SKM-1 treated with dmso at 0.1 percent for 144 hours (cell line): ENCODE results near the gene PAK3.

Source experiments
- DNase-seq: peaks from one replicate; lab custom pipeline; 2025; ENCODE audit not compliant: unreplicated experiment; lab: John Stamatoyannopoulos, UW

The PAK3 gene

DNA sequence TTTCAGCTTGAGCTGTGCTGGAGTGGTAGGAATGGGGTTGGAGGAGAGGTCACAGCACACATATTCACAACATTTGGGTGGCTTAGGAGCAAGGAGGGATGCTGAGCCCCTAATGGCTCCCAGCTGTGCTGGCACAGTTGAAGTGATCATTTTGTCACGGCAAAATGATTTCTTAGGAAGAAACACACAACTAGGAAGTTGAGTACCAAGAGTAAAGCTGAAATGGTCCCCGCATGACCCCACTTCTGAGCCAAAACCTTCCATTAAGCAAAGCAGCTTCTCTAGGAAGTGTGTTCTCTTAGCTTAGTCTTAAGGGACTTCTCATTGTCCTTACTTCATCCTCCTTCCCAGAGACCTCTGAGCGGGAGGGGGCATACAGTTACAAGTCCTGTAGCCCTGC is 161.7 kb downstream of the PAK3 start:
- DNase-seq = no peak

DNA sequence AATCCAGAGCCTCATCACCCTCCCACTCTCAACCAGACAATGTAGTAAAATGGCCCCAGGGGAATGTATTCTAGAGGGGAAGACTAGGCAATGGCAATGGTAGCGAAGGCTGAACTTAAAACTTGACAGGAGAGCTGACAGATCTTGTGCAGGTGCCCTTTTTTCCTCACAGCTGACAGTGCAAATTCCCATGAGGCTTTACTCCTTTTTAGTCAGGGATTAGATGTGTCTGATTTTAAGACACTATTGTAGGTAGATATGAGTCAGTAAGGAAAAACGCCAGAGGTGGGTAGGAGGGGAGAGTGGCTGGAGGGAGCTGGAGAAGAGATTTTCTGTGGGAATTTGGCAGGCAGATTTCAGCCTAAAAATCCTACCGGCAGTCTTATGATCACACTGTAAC is 163.6 kb downstream of the PAK3 start:
- no peak for DNase-seq

- no peak for DNase-seq
Observed at GRCh38 chrX:111260451-111260850, 164.5 kb downstream of the PAK3 start.

DNA sequence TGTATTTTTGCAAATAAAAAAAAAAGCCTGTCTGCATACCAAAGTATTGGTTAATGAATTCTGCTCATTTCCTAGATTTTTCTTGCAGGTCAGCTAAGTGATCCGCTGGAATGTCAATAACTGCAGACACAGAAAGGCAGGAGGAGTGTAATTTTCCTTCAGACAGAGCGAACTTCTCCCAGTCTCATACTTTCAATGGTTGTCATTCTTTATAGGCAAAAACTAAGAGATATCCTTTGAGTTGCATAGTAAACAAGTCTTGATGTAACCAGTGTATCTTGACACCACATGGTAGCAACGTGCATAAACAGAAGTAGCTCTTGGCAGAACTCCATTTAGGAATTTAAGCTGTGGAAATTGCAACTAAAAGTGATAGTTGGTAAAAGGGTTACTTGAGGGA is 166.1 kb downstream of the PAK3 start:
- no peak for DNase-seq

DNA sequence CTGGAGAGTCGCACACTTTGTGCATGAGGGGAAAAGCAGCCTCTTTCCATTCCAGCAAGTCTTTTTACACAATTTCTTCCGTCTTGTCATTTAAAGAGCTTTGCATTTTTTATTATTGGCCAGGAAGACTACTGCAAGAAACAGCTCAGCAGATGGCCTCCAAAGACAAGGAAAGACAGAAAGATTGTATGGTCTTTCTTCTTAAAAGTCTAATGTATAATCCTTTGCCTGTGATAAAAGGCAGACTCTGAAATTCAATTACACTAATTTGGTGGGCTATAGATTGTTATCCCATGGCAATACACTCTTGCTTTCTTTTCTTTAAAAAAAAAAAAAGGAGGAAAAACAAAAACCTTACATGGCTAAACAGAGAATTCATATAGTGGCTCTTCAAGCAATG is 168.4 kb downstream of the PAK3 start:
- DNase-seq = no peak

DNA sequence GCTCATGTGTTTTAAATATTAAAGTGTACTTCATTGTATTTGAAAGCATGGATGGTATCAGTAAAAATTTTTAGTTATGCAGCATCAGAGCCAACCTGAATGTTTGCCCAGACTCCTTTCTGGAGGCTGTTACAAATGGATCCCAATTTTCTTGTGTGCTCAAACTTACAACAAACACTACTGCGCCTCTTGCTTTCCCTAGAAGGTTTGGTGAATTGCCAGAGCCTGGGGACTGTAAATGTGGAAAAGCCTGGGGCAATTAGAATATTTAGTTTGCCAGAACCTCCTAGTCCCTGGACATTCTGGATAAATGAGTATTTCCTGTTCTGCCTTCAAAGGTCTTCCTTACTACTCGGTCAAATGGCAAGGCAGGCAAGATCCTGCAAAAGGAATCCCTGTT is 169.5 kb downstream of the PAK3 start:
- DNase-seq = no peak

DNA sequence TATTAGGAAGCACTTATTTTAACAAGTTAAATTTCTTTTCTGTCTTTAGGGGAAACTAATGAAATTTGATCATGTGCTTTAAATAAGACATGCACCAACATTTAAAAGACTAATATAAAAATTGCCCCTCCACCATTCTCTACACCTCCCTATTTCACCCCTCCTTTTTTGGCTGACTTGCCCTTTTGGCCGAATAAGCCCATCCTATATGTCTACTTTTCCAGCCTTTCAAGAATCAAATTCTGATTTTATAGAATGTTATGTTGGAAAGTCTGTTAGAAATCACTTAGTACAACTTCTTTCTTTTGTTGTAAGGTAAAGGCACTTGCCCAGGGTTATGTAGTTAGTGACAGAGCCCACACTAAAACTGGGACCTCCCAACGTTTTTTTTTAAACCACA is 172.5 kb downstream of the PAK3 start:
- no peak for DNase-seq

DNA sequence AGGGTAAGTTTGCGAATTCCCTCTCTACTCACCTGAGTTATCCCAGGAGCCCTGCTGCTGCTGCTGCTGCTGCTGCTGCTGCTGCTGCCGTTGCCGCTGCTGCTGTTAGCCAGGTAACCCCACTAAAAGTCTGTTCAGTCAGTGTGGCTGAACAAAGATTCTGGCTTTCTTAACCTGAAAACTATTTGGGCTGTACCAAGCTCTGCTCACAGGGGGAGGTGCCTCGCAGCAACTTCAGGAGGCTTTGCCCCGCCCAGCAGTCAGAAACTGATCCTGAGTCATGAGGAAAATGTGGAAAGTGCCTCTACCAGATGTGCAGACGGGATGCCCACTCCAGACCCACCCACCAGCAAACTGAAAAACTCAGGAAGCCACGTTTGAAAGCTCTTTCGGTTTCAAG is 174.3 kb downstream of the PAK3 start, which contains the start of gene CAPN6:
Gene CAPN6 (minus strand): TSS at position 145 of the 400 bp plus-strand sequence. CDS start 6,547 bp downstream, outside the sequence.
- DNase-seq = no peak
